GM23338 (cell line): ENCODE data around the gene DHRS2.

Experiments
- EZH2 ChIP-seq: fragments of 200-600 bp; sonication (generic); IDR thresholded peaks from one replicate; pipeline ENCODE4 v1.8.0; 2017; ENCODE audit warnings: antibody characterized with exemption, mild to moderate bottlenecking, low read depth; ENCODE audit not compliant: unreplicated experiment
- EZH2phosphoT487 ChIP-seq: fragments of 200-600 bp; sonication (generic); IDR thresholded peaks from one replicate; pipeline ENCODE4 v1.8.1; 2018; ENCODE audit warnings: antibody characterized with exemption; ENCODE audit not compliant: unreplicated experiment
- JUNB ChIP-seq: IDR thresholded peaks from one replicate; pipeline ENCODE4 v1.6.1; 2016; ENCODE audit warnings: antibody characterized with exemption; ENCODE audit not compliant: unreplicated experiment
- POLR2AphosphoS5 ChIP-seq: IDR thresholded peaks from 2 replicates; pipeline ENCODE4 v1.6.1; 2016; ENCODE audit warnings: antibody characterized with exemption, low read depth
- TF ChIP-seq, protein P1 (sequence below), 2 experiments: fragments of 200-600 bp in 1 of 2; sonication (generic) in 1 of 2; conservative IDR thresholded peaks; 2 replicates each; pipeline versions ENCODE4 v1.5.1 to v1.6.1; 2016 to 2017; ENCODE audit warnings: antibody characterized with exemption in 2 of 2, low read depth in 2 of 2, mild to moderate bottlenecking in 2 of 2, moderate library complexity in 1 of 2
- TF ChIP-seq, protein P2 (sequence below): IDR thresholded peaks from one replicate; pipeline ENCODE4 v1.6.1; 2018; ENCODE audit warnings: antibody characterized with exemption; ENCODE audit not compliant: unreplicated experiment
- TF ChIP-seq, protein P3 (sequence below): IDR thresholded peaks from 2 replicates; pipeline ENCODE4 v1.6.1; 2016; ENCODE audit warnings: antibody characterized with exemption

DNA sequence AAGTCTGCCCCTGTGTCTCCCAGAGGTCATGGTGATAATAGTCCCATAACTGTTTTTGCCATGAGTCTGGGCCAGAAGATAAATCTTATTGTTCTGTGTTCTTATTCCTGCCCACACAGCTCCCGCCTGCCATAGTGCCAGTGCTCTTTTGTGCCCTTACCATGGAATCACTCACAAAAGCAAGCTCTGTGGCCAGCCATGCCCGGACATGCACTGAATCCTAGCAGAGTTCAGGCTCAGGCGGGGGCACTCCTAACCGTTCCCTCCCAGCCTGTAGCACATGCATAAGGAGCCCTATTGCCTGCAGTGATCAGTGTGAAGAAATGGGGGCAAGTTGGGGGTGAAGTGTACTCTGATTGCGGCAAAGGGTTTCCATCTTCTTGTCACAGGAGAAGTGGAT is 33.3 kb downstream of the DHRS2 start:
- TF ChIP-seq, protein P1, sequence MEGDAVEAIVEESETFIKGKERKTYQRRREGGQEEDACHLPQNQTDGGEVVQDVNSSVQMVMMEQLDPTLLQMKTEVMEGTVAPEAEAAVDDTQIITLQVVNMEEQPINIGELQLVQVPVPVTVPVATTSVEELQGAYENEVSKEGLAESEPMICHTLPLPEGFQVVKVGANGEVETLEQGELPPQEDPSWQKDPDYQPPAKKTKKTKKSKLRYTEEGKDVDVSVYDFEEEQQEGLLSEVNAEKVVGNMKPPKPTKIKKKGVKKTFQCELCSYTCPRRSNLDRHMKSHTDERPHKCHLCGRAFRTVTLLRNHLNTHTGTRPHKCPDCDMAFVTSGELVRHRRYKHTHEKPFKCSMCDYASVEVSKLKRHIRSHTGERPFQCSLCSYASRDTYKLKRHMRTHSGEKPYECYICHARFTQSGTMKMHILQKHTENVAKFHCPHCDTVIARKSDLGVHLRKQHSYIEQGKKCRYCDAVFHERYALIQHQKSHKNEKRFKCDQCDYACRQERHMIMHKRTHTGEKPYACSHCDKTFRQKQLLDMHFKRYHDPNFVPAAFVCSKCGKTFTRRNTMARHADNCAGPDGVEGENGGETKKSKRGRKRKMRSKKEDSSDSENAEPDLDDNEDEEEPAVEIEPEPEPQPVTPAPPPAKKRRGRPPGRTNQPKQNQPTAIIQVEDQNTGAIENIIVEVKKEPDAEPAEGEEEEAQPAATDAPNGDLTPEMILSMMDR (conservative IDR thresholded peaks at IDR 0.05; ENCODE audit: low read depth in 2 of 2) = no peak
- TF ChIP-seq, protein P2, sequence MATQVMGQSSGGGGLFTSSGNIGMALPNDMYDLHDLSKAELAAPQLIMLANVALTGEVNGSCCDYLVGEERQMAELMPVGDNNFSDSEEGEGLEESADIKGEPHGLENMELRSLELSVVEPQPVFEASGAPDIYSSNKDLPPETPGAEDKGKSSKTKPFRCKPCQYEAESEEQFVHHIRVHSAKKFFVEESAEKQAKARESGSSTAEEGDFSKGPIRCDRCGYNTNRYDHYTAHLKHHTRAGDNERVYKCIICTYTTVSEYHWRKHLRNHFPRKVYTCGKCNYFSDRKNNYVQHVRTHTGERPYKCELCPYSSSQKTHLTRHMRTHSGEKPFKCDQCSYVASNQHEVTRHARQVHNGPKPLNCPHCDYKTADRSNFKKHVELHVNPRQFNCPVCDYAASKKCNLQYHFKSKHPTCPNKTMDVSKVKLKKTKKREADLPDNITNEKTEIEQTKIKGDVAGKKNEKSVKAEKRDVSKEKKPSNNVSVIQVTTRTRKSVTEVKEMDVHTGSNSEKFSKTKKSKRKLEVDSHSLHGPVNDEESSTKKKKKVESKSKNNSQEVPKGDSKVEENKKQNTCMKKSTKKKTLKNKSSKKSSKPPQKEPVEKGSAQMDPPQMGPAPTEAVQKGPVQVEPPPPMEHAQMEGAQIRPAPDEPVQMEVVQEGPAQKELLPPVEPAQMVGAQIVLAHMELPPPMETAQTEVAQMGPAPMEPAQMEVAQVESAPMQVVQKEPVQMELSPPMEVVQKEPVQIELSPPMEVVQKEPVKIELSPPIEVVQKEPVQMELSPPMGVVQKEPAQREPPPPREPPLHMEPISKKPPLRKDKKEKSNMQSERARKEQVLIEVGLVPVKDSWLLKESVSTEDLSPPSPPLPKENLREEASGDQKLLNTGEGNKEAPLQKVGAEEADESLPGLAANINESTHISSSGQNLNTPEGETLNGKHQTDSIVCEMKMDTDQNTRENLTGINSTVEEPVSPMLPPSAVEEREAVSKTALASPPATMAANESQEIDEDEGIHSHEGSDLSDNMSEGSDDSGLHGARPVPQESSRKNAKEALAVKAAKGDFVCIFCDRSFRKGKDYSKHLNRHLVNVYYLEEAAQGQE = no peak
- TF ChIP-seq POLR2AphosphoS5 (no peak), EZH2 (no peak), EZH2phosphoT487 (no peak), JUNB (no peak)
- TF ChIP-seq, protein P3, sequence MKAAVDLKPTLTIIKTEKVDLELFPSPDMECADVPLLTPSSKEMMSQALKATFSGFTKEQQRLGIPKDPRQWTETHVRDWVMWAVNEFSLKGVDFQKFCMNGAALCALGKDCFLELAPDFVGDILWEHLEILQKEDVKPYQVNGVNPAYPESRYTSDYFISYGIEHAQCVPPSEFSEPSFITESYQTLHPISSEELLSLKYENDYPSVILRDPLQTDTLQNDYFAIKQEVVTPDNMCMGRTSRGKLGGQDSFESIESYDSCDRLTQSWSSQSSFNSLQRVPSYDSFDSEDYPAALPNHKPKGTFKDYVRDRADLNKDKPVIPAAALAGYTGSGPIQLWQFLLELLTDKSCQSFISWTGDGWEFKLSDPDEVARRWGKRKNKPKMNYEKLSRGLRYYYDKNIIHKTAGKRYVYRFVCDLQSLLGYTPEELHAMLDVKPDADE = no peak
